B cell (primary cell): ENCODE data around the gene SFMBT1.

Source experiments
- CTCF ChIP-seq: fragments of 200-600 bp; IDR thresholded peaks from one replicate; pipeline ENCODE4 v1.8.0; 2022; ENCODE audit warnings: antibody characterized with exemption, mild to moderate bottlenecking
- EZH2 ChIP-seq: IDR thresholded peaks from 2 replicates; pipeline ENCODE4 v1.6.1; 2012; ENCODE audit warnings: borderline replicate concordance, low read depth, mild to moderate bottlenecking, moderate library complexity, low read length; ENCODE audit not compliant: insufficient read depth, poor library complexity, severe bottlenecking

DNA sequence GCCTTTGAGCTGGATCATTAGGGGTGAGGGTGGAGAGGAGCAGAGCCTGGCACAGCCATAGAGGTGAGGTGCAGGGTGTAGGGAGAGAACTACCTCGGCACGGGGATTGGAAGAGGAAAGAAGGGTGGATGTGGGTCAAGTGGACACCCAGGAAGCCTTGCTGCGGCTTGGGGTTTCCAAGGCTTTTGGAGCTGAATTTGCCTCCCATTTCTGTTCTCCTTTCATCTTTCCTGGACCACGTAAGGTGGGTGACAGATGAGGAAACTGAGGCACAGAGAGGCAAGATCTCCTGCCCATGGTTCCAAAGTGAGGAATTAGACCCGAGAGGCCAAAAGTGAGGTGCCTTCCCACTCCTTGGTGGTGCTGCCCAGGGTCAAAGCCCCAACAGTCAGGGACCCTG, 35.4 kb upstream of the SFMBT1 start:
- TF ChIP-seq CTCF = no peak
- no peak for TF ChIP-seq EZH2
